RWPE1 (cell line): ENCODE results near the gene SLC25A11.
A peak's percentile ranks its signal among the peaks of the same experiment; 100 is the strongest.

ENCODE experiments used
- CTCF ChIA-PET: fragments of 350-600 bp; sonication (Branson Sonifier 250); formaldehyde crosslinking; extraction: SDS; loops from one replicate; lab custom pipeline; 2021; lab: Yijun Ruan, JAX
- POLR2A ChIA-PET: fragments of 400-600 bp; formaldehyde crosslinking; extraction: SDS; loops from one replicate; lab custom pipeline; 2020; ENCODE audit warnings: antibody characterized with exemption; ENCODE audit not compliant: low non-redundant PET; lab: Yijun Ruan, JAX
- DNase-seq: peaks from one replicate; pipeline ENCODE4 v3.0.0; 2012; ENCODE audit warnings: low spot score
- H3K27ac ChIP-seq: fragments of 450-650 bp; 2 replicates; pipeline ENCODE4 v1.5.1; 2017
- CTCF ChIP-seq: fragments of 450-650 bp; conservative IDR thresholded peaks from 2 replicates; pipeline ENCODE4 v1.5.1; 2017; ENCODE audit warnings: low read depth, mild to moderate bottlenecking

SLC25A11 gene

GRCh38 chr17:4938069-4938491 is 1.8 kb downstream of the SLC25A11 start:
- CTCF ChIA-PET = interaction anchor here (1.3 kb wide), 1 partner anchor 29 kb away, joined by 7 read pairs; no protein-coding TSS in a partner anchor
- no peak for DNase-seq
- POLR2A ChIA-PET = no interaction called here
- no peak for TF ChIP-seq CTCF
- peak overlapping the region; percentile 98 for H3K27ac ChIP-seq

DNA sequence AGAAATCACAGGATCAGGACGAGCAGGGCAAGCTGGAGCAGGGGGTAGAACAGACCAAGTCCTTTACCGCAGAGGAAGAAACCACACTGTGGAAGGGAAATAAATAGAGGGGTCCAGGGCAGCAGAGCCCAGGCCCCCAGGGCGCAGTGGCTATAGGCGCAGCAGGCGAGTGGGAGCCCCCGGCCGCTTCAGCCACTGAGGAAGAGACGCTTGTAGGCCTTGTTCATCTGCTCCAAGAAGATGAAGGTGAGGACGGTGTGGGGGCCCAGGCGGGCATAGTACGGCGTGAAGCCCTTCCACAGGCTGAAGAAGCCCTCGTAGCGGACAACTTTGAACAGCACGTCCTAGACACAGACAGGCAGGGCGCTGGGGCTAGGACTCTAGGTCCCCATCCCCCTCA is 2.3 kb downstream of the SLC25A11 start:
- DNase-seq = no peak
- CTCF ChIA-PET = no interaction called here
- peak overlapping the region; percentile 98 for H3K27ac ChIP-seq
- TF ChIP-seq CTCF = no peak
- POLR2A ChIA-PET = no interaction called here

DNA sequence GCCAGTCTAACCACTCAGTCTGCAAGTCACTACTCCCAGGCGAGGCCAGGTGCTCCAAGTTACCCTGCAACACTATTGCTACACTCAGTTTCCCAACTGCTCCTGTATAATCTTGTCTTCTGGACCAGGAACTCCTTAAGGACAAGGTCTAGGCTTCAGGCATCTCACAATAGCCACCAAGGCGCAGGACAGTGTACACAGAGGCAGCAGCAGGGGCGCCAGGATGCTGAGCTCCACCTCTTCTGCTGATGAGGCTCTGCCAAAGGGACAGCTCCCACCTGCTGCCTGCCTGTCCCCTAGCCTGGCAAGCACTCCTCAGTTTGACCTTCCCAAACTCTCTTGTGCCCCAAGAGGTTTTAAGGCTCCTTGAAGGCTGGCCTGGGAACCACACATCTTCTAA is 3.4 kb downstream of the SLC25A11 start:
- TF ChIP-seq CTCF = no peak
- ChIA-PET POLR2A (no interaction called here), CTCF (no interaction called here)
- peak overlapping the region; percentile 98 for H3K27ac ChIP-seq
- DNase-seq = no peak

DNA sequence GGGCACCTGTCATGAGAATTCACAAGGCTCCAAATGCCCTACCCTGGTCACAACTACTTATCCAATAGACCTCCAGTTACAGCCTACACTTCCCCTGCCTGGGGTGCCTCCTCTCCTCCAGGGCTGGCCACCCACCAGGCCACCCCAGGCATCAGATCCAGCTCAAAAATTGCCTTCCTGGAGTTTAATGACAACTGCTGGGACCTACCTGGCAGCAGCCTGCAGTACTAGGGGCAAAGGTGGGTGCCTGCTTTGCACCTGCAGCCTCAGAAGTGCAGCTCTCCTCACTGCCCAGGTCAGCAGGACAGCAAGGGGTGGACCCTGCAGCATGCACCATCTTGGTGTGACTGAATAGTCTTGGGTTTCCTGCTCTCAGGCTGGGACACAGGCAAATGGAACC is 4.2 kb downstream of the SLC25A11 start:
- DNase-seq = no peak
- TF ChIP-seq CTCF = no peak
- ChIA-PET POLR2A (no interaction called here), CTCF (interaction anchor here (2.0 kb wide), 1 partner anchor 26 kb away, joined by 9 read pairs; no protein-coding TSS in a partner anchor)
- peak overlapping the region; percentile 98 for H3K27ac ChIP-seq

DNA sequence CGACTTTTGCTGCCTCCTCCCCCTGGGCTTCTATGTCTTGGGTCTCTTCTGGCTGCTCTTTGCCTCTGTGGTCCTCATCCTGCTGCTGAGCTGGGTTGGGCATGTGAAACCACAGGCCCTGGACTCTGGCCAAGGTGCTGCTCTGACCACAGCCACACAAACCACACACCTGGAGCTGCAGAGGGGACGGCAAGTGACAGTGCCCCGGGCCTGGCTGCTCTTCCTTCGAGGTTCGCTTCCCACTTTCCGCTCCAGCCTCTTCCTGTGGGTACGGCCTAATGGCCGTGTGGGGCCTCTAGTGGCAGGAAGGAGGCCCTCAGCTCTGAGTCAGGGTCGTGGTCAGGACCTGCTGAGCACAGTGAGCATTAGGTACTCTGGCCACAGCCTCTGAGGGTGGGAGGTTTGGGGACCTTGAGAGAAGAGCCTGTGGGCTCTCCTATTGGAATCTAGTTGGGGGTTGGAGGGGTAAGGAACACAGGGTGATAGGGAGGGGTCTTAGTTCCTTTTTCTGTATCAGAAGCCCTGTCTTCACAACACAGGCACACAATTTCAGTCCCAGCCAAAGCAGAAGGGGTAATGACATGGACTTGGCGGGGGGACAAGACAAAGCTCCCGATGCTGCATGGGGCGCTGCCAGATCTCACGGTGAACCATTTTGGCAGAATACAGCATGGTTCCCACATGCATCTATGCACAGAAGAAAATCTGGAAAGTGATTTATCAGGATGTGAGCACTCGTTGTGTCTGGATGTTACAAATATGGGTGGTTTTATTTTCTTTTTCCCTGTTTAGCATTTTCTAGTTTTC is 5.5 kb downstream of the SLC25A11 start:
- H3K27ac ChIP-seq = peak overlapping the region; percentile 27
- no peak for TF ChIP-seq CTCF
- no peak for DNase-seq
- ChIA-PET CTCF (interaction anchor here (0.5 to 2.0 kb wide), 3 partner anchors 25 to 53 kb away, joined by 3 to 9 read pairs (median 4); partner anchors contain the start of gene CHRNE), POLR2A (interaction anchor here (0.5 kb wide), 1 partner anchor 252 kb away, joined by 3 read pairs; no protein-coding TSS in a partner anchor)

GRCh38 chr17:4933646-4934045 is 6.2 kb downstream of the SLC25A11 start:
- CTCF ChIA-PET = interaction anchor here (0.5 to 2.0 kb wide), 3 partner anchors 24 to 52 kb away, joined by 3 to 9 read pairs (median 4); partner anchors contain the start of gene CHRNE
- peak overlapping the region; percentile 27 for H3K27ac ChIP-seq
- DNase-seq = no peak
- TF ChIP-seq CTCF = no peak
- POLR2A ChIA-PET = interaction anchor here (0.5 kb wide), 1 partner anchor 251 kb away, joined by 3 read pairs; no protein-coding TSS in a partner anchor
